GM21528 (cell line): ENCODE results near the gene BABAM2.

ENCODE experiments used
- ATAC-seq: cut with Tn5 transposase; IDR thresholded peaks from one replicate; pipeline ENCODE4 v1.9.1; 2021; ENCODE audit warnings: mild to moderate bottlenecking, moderate library complexity; ENCODE audit not compliant: unreplicated experiment, low FRiP score

The BABAM2 gene

GRCh38 chr2:28347596-28347995 lies 457.1 kb downstream of the BABAM2 start:
- no peak for ATAC-seq

GRCh38 chr2:28348149-28348567 lies 457.6 kb downstream of the BABAM2 start:
- no peak for ATAC-seq

- no peak for ATAC-seq
Measured at GRCh38 chr2:28348921-28349320, 458.4 kb downstream of the BABAM2 start.

- ATAC-seq = no peak
Measured at GRCh38 chr2:28349546-28350165, 459.1 kb downstream of the BABAM2 start.

- no peak for ATAC-seq
Measured at GRCh38 chr2:28350196-28350595, 459.7 kb downstream of the BABAM2 start.

- no peak for ATAC-seq
Measured at GRCh38 chr2:28350791-28351285, 460.3 kb downstream of the BABAM2 start.

- ATAC-seq = no peak
Measured at GRCh38 chr2:28351621-28352020, 461.1 kb downstream of the BABAM2 start.

GRCh38 chr2:28352104-28352503 lies 461.6 kb downstream of the BABAM2 start:
- ATAC-seq = no peak

GRCh38 chr2:28352610-28353195 lies 462.2 kb downstream of the BABAM2 start:
- no peak for ATAC-seq

- ATAC-seq = no peak
Measured at GRCh38 chr2:28354920-28355520, 464.5 kb downstream of the BABAM2 start.

GRCh38 chr2:28355521-28356094 lies 465.1 kb downstream of the BABAM2 start:
- ATAC-seq = no peak

GRCh38 chr2:28356095-28356911 lies 465.8 kb downstream of the BABAM2 start:
- ATAC-seq = no peak

GRCh38 chr2:28357055-28357454 lies 466.5 kb downstream of the BABAM2 start:
- no peak for ATAC-seq

GRCh38 chr2:28357948-28358667 lies 467.6 kb downstream of the BABAM2 start:
- ATAC-seq = no peak

- no peak for ATAC-seq
Measured at GRCh38 chr2:28358668-28359201, 468.2 kb downstream of the BABAM2 start.

- peak; percentile 79 for ATAC-seq
Measured at GRCh38 chr2:28359222-28360057, 468.9 kb downstream of the BABAM2 start.

GRCh38 chr2:28360058-28360717 lies 469.7 kb downstream of the BABAM2 start:
- ATAC-seq = no peak

GRCh38 chr2:28360718-28361293 lies 470.3 kb downstream of the BABAM2 start:
- ATAC-seq = no peak
